Measurements from ENCODE around the gene PTPN13.
"Not testable (repeated sequence)": the region's sequence is repeated elsewhere in the genome, so short reads cannot be mapped to it uniquely, and the experiment has no call there.

PTPN13 gene

DNA sequence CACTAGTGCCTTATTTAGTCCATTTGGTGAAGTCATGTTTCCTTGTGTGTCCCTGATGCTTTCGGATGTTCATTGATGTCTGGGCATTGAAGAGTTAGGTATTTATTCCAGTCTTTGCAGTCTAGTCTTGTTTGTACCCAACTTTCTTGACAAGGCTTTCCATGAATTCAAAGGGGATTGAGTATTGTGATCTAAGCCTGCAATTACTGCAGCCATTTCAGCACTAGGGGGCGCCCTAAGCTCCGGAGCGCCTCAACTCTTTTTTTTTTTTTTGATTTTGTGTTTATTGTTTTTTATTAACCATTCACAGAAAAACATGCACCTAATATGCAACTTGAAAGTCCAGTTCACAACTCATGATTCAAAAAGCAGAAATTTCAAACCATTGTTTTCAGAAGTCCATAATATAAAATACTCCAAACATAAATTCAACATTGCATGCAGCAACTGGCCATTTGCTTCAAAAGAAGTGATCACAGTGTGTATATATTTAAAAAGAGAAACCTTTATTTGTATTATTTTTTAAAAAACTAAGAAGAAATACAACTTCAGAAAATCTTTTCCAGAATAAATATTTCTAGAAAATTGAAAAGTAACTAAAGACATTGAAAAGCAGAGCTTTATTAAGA, 59.2 kb downstream of the PTPN13 start:
- DNase-seq, result peak; percentile 38

- not testable (repeated sequence) for DNase-seq
Observed at GRCh38 chr4:86656781-86657180, 62.7 kb downstream of the PTPN13 start.

DNA sequence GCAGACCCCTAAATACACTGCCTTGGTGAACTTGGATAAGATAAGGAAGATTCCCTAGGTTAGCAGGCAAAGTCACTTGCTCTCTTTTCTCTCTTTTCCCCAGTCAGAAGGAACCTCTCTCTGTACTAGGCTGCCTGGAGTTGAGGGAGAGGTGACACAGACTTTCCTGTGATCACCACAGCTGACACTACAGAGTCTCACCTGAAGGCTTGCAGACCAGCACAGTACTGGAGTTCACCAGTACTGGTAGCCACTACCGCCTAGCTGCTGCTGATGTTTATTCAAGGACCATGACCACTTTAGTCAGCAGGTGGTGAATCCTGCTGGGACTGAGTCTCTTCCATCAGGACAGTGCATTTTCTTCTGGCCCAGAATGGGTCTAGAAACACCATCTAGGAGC, 63.3 kb downstream of the PTPN13 start:
- DNase-seq, result no peak

- DNase-seq, result no peak
Observed at GRCh38 chr4:86657910-86658309, 63.8 kb downstream of the PTPN13 start.

- DNase-seq, result no peak
Observed at GRCh38 chr4:86660401-86660800, 66.3 kb downstream of the PTPN13 start.

- no peak for DNase-seq
Observed at GRCh38 chr4:86661006-86661405, 66.9 kb downstream of the PTPN13 start.

GRCh38 chr4:86661418-86661817, 67.3 kb downstream of the PTPN13 start:
- DNase-seq, result no peak

DNA sequence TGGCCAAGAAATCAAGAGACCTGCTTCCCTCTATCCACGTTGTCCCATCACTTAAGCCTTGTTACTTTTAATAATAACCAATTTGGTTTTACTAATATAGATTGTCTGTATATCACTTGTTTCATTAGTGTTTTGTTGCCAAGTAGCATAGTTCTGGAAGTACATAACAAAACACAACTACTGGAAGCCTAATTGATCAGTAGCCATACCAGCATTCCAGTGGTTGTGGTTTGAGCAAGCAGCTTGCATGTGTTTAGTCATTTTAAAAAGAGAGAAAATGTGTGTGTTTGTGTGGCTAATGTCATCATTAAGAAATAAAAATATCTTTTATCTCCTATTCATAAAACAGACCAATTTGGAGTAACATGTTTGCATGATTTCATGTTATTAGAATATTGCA, 70.8 kb downstream of the PTPN13 start:
- DNase-seq, result no peak

- DNase-seq, result no peak
Observed at GRCh38 chr4:86670298-86670697, 76.2 kb downstream of the PTPN13 start.

- DNase-seq, result no peak
Observed at GRCh38 chr4:86670756-86671155, 76.6 kb downstream of the PTPN13 start.

GRCh38 chr4:86675548-86675947, 81.4 kb downstream of the PTPN13 start:
- no peak for DNase-seq

GRCh38 chr4:86678796-86679195, 84.7 kb downstream of the PTPN13 start:
- DNase-seq, result no peak

- DNase-seq, result no peak
Observed at GRCh38 chr4:86679441-86679840, 85.3 kb downstream of the PTPN13 start.

DNA sequence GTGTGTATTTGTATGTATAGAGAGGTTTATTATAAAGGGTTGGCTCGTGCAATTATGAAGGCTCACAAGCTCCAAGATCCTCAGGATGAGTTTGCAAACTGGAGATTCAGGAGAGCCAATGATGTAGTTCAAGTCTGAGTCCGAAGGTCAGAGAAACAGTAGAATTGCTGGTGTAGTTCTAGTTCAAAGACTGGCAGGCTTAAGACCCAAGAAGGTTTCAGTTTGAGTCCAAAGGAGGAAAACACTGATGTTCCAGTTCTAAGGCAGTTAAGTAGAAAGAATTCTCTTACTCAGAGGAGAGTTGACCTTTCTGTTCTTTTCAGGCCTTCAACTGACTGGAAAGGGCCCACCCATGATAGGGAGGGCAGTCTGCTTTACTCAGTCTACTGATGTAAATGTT, 89.1 kb downstream of the PTPN13 start:
- no peak for DNase-seq

GRCh38 chr4:86683983-86684382, 89.9 kb downstream of the PTPN13 start:
- DNase-seq, result no peak

- DNase-seq, result peak; percentile 16
Observed at GRCh38 chr4:86685401-86685800, 91.3 kb downstream of the PTPN13 start.

GRCh38 chr4:86686741-86687140, 92.6 kb downstream of the PTPN13 start:
- no peak for DNase-seq

DNA sequence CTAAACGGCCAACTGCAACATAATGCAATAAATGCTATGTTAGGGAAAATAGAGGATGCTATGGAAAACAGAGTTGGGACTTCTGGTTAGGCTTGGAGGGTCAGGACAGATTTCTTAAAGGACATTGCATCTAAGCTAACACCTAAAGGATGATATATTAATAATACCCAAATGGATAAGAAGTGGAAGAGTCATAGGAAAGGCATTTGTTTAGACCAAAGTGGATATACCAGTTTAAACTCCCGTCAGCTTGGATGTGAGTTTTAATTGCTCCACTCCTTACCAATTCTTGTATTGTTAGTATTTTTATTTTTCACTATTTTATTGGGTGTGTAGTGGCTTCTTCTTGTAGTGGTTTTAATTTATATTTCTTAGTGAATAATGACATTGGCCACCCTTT, 93.9 kb downstream of the PTPN13 start:
- DNase-seq, result no peak

DNA sequence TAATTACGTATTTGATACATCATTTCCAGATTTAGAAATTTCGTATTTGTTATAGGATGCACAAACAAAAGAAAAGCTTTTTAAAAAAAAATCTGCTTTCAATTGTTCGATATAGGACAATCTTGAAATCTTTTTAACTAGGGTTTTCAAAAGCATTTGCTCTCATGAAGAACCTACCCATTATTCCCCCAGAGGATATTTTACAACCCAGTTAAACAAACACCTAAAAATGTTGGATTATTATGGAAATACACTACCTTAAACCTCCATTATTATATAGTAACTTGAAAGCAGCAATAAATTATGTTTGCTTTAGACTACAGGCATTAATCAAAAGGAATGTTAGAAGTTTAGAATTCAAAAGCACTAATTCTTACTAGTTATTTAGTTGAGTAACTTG, 110.5 kb downstream of the PTPN13 start:
- DNase-seq, result no peak

- peak; percentile 2 for DNase-seq
Observed at GRCh38 chr4:86706923-86707597, 112.9 kb downstream of the PTPN13 start.

GRCh38 chr4:86717651-86718050, 123.5 kb downstream of the PTPN13 start:
- no peak for DNase-seq

- no peak for DNase-seq
Observed at GRCh38 chr4:86718152-86718551, 124.0 kb downstream of the PTPN13 start.

GRCh38 chr4:86719149-86719548, 125.0 kb downstream of the PTPN13 start:
- not testable (repeated sequence) for DNase-seq

DNA sequence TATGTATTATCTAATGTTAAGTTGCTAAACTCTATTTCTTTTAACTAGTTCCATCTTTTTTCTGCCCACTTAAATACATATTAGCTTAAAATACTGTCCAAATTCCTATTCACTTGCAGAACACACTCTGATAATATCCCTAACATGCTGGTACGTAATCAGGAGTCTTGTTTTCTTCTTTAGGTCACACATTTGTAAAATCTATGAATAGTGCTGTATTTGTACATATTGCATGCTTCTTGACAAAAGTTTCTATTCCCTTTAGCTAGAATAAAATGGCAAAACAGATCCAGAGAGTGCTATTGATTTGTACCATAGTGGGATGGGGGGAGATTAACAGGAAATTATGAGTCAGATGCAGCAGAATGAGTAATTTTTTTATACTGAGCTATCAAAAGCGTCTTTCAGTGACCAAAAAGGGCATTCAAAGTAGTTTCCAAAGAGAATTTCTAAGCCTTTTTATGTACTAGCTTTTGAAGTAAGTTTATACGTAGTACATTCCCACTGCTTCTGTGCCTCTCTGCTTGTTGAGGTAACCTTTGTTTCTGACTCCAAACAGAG, 126.5 kb downstream of the PTPN13 start:
- no peak for DNase-seq

- no peak for DNase-seq
Observed at GRCh38 chr4:86721412-86721811, 127.3 kb downstream of the PTPN13 start.
